C1 segment of cervical spinal cord (tissue), 14 donors: ENCODE results near the gene FBLN7.

ENCODE experiments used
- DNase-seq, 14 donors: peaks; one replicate each; lab custom pipeline; 2025; lab: John Stamatoyannopoulos, UW

The FBLN7 gene

DNA sequence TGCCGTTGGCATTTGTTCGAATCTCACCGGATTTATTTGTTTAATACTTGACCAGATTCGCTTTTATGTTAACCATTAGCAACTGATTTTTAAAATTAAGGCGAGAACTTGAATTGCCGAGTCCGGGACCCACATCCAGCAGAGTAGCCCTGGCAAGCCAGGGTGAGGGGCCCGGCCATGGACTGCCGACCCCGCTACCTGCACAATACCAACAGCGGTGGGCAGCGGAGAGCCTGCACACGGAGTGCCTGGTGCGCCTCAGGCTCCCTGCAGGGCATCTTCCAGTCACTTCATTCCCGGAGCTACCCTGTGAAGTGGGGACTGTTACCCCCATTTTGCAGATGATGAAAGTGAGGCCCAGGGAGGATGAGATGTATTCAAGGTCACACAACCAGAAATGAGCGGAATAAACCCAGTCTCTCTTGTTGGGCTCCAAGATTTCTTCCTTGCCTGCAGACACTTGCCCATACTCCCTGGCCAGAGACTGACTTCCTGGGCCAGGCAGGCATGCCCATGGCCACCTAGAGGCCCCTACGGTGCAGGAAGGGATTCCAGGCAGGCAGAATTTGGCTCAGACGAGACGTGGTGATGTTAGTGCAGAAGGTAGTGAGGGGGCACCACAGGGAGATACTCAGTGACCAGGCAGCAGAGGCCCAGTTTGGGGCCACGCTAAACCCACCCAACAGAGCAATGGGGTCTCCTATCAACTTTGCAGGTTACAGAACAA is 2.9 kb downstream of the FBLN7 start:
- no peak for DNase-seq

DNA sequence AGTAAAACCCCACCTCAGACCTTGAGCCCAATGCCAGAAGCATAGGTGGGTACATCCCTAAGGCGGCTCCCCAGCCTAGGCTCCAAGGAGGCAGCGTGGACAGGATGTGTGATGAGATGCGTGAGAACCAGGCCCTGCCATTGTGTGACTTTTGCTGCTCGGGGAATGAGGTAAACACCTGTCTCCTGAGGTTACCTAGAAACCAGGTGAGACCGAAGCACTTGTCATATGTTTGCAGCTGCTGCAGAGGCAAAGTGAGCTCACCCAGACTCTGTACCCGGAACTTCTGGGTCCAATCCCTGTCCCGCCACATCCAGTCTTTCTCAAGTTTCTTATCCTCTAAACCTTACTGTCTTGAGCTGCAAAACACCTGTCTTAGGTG is 3.4 kb downstream of the FBLN7 start:
- DNase-seq = no peak

DNA sequence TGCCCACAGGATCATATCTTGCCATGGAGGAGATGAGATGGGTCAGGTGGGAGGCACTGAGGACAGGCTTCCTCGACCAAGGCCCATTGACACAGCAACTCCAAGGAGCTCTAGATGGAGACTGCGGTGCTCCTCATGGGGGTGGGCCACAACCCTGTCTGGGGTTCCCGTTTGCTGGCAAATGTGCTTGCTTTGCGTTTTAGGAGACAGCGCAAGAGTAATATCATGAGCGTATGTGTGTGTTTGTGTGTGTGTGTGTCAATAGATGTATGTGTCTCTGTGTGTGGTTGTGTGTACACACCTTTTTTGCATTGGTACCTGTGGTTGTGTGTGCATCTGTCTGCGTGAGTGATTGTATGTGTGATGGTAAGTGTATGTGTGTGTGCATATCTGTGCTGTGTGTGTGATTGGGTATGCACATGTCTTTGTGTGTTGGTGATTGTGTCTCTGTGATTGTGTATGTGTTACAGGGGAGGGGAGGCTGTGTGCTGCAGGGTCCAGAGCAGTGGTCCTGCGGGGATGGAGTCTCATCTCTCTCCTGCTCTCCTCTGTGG is 4.4 kb downstream of the FBLN7 start:
- DNase-seq = no peak

DNA sequence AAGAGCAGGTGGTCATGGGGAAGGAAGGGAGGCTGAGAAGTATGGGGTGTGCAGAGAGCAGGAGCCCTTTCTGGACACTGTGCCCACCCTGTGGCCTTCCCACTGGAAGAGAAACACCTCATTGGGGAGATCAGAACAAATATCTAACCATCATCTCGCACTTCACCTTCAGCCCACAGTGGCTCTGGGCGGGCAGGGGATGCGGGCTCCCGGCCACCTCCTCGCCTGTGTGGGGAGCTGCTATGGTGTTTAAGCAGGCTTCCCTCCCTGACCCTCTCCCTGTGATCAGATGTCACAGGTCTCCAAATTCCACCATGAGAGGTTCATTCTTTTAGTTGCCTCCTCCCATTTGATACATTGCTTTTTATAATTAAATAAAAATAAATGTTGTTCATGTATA is 5.0 kb downstream of the FBLN7 start:
- DNase-seq = no peak

DNA sequence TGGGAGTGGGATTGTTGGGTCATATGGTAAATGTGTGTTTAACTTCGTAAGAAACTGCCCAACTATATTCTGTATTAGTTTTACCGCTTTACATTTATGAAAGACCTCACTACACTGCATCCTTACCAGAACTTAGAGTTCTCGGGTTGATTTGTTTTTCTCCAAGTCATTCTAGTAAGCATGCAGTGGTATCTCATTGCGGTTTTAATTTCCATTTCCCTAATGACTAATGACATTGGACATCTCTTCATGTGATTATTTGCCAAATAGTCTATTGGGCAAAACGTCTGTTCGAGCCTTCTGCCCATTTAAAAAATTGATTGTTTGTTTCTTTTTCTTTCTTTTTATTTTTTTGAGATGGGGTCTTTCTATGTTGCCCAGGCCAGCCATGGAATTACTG is 6.8 kb downstream of the FBLN7 start:
- DNase-seq = no peak

DNA sequence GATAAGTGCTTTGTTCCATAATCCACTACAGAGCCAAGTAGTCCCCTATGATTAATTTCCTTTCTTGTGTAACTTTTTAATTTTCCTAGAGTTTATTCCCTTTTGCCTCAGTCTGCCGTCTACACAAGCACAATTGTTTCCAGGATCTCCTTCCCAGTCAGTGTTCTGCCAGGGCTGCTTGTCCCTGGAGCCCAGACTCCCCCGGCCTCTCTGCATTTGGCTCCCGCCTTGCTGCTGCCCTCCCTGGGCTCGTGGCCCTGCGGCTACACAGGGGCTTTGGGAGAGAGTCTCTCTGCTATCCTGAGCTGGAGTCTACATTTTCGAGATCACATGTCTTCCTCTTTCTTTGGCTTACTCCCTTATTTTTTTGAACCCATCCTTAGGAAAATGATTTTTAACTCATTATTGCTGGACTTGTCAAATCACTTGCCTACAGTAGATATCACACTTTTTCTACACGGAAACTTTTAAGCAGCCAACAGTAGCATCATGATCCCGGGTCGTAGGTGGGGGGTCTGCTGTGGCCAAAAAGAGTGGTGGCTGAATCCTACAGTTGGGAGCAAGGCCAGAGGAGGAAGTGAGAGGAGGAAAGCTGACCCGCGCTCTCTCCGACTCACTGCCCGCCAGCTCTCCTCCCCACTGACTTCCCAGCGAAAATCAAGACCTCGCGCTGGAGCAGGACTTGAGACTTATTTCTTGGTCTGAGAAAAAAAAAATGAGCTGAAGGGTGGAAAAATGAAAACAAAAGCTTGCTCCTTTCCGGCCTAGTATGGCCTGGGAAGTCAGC is 9.4 kb downstream of the FBLN7 start:
- DNase-seq = no peak

DNA sequence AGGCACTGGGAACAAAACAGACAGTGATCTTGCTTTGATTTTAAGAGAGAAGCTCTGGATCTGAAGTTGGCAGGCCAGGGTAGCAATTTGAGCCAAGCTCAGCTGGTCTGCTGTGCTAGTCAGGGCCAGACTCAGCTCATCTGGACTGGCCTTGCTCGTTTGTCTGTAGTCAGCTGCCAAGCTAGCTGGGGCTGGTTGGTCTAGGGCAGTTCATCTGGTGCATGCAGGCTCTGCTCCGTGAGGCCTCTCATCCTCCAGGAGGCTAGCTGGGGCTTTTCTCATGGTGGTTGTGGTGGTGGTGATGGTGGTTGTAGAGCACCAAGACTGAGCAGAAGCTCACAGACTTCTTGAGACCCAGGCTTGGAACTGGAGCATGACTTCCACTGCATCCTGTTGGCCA is 10.3 kb downstream of the FBLN7 start:
- DNase-seq = no peak

DNA sequence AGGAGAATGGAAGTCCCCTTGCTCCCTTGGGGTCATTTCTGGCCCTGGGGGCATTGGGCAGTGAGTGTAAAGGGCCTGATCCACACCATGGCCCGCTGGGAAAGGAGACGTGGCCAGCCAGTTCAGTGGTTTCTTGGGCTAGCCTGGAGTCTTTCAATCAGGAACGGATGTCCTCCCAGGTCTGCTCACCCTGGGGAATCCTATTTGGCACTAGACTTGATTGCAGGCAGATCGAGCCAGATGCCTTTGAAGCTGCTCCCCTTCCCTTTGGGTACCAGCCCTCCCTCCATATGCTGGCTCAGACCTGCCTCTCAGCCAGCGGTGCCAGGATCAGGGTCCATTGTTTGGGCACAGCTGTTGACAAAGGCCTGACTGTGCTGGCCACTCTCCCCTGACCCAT is 11.0 kb downstream of the FBLN7 start:
- no peak for DNase-seq

DNA sequence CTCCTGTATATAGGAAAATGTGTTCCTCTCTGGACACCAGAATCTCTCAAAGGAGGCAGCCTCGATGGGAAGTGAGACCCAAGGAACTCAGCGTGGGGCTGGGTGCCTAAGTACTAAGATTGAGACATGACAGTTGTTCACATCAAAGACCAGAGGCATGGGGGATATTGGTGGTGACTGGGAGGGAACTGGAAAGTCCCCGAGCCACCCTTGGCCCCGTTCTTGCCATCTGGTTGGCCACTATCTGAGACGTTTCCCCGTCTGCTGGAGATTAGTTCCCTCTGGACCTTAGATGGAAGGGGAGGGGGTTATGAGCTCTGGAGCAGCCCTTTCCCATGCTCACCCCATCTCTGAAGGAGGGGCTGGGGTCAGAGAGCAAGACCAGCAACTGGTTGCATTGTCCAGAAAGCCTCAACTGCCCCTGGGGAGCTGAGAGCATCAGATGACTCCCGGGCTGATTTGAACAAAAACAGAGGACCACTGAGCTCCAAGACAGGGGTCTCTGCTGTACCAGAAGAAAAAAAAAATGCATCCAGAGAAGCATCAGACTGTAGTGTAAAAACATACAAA is 11.8 kb downstream of the FBLN7 start:
- no peak for DNase-seq

DNA sequence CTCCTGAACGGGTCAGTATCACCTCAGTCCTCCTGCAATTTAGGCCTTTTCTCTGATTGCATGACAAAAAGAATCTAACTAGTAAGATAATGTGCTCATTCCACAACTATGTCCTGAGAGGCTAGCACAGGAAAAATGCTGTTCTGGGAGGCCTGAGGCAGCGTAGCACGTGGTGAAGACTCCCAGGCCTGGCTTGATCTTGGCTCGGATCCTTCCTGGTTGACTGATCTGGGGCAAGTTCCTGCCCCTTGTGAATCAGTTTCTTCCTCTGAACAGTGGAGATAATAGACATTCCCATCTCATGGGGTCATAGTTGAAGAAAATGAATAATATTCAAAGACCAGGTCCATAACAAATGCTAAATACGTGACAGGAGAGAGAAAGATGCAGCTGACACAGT is 12.3 kb downstream of the FBLN7 start:
- no peak for DNase-seq

DNA sequence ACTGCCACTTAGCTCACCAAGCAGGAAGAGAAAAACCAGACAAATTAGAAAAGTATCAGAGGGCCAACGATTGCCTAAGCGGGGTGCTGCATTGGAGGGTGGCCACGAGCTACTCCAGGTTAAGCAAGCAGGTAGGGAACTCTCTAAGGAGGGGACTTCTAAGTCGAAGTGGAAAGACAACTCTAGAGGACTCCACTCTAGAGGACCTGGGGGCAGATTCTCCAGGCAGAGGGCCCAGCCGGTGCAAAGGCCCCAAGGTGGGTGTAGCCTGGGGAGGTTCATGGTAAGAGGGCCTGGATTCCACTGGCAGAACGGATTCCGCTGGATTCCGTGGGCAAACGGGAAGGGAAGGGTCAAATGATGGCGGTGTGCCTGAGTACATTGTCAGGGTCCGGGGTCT is 12.7 kb downstream of the FBLN7 start:
- no peak for DNase-seq

DNA sequence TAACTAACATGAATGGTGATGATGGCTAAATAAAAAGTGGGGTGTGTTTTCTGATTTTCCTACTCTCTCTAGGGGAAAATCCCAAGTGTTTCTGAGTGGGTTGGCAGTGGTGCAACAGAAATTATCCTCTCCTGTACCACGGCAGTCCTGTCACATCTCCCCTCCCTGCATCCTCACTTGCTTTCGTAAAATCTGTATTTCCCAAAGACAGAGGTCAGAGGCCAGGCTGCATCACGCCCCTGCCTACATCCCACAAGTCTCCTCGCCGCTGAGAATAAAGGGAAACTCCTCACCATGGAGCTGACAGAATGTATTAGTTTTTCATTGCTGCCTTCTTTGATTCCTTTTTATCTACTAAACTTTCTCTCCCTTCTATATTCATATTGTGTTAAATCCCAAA is 13.1 kb downstream of the FBLN7 start:
- no peak for DNase-seq

DNA sequence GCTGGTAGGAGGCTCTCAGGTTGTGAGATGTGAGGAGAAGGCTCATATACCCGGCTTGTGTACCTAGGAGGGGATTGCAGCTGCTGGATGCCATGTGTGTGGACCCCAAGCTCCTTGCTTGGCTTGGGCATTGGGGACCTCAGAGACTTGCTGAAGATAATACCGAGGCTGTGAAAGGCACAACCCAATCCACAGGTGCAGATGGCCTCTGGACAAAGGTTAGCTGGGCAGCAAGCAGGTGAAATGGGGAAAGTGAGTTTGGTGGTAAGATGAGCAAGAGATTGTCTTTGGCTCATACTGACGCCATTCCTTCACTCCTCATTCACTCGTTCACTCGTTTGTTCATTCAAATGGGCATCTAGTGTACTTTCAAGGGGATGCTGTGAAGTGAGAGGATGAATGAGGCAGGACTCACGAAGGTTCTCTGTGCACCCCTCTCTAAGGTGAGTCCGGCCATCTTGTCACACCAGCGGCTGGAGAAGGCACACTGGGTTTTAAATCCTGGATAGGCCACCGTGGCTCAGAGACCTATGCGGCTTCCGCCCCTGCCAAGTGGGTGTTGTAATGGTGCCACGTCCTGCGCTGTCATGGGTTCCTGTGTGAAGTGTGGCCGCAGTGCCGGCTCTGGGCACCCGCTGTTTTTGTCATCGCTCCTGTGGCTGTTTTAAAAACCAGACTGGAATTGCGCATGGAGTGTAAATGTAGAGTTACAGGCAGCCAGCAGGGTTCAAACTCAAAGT is 13.7 kb downstream of the FBLN7 start:
- no peak for DNase-seq

DNA sequence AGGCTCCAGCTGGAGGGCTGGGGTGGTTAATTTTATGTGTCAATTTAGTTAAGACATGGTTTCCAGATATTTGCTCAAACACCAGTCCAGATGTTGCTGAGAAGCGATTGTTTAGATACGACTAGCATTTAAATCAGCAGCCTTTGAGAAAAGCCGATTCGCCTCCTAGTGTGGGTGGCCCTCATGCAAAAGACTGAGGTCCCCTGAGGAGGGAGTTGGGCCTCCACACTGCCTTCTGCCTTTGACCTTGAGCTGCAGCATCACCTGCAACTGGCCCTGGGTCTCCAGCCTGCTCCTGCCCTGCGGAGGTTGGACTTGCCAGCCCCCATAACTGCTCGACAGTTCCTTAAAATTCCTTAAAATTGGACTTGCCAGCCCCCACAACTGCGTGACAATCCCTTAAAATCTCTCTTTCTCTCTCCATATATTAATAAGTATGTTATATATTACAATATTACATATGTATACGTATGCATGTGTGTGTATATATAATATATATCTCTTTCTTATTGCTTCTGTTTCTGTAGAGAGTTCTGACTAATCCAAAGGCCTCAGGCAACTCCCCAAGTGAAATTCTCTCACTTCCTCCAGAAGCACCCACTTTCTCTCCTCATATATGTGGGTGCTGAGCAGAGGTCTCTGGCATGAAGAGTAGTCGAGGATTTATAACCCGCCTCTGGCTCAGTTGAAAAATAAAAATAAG is 14.4 kb downstream of the FBLN7 start:
- DNase-seq = no peak

DNA sequence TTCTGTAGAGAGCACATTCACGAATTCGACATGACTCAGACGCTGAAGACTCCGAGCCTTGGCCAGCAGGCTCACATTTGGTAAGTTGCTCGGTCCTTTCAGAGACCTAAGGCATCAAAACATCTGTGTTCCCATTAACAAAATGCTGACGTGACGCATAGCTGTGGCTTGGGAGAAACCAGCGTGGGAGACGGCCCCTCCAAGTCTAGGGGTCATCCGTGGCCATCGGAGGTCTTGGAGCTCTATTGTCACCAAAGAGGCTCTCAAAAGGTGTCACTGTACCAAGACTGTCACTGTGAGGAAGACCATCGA is 14.9 kb downstream of the FBLN7 start:
- no peak for DNase-seq

DNA sequence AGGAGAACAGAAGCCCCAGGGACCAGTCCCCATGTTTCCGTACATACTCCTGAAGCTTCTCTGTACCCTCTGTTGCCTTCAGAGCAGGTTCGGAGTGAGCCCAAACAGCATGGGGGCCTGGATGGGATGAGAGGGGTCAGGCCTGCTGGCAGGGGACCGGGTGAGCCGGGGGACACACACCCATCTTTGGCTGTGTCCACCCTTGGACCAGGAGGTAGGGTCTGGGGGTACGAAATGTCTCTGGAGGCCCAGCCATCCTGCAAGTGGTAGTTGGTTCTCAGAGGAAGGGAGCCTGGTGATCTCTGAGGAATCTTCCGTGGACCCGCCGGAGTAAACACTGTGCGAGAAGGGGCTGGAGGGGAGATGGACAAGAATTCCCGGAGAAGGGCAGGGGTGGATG is 15.3 kb downstream of the FBLN7 start:
- no peak for DNase-seq

DNA sequence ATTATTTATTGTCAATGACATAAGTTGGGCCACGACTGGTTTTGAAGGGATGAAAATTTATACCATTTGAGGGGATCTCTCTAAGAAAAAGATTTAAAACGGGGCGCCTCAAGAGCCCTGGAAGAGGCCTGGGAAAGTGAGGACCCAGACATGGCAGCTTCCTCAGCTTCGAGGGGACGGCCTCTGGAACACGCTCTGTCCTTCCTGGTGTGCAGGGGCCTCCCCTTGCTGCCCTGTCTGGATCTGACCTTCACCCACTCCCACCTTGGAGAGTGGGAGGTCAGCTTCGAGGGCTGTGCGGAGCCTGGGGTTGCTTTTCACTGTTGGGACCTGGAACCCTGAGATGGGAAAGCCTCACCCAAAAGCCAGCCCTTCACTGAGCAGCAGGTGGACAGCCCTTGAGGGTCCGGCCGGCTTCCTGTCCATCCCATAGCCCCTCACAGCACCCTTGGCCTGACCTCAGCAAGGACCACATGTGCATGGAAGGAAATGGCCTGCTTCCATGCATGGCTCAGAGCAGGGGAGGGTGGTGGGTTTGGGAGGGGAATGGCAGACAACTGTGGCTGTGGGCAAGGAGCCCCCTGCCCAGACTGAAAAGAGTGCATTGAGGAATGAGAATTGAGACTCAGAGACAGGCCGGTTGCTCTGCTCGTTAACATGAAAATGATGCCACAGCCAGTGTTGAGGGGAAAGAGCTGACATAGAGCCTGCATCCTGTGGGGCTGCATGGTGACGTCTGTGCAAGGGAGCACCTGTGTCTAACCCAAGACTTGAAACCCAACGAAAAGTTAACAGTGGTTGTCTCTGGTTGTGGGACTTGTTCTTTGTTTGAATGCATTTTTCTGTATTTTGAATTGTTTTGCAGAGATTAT is 16.3 kb downstream of the FBLN7 start:
- no peak for DNase-seq

DNA sequence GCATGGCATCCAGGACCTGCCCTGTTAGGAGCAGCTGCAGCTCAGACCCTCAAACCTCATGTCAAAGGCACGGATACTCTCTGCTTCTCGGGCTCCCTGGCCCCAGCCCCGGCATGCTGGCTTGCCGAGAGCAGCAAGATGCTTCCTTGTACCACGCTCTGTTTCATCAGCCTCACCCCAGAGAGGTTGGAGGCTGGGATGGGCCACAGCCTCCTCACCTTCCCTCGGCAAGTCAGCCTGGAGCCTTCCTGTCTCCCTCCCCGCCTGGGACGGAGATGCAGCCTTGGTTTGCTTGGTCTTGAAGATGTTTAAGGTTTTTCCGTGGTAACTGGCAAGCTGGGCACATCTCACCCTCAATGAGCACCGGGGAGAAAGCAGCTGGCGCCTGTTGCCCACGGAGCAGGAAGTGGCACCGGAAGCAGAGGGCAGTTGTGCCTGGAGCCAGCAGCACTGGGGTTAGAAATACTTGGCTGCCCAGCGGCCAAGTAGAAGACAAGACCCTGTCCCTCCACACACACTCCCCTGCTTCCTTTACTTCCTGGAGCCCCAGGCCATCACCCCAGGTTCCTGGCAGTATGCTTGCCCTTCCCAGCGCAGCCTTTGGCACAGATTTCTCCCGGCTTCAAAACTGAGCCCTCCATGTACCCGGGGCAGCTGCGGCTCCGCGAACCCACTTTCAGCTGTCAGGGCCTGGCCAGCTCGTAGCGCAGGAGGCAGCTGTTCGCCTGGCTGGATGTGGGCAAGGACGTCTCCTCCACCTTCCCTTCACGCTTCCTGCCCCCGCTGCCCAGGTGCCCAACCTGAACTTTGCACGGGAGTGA is 17.4 kb downstream of the FBLN7 start:
- DNase-seq = no peak

DNA sequence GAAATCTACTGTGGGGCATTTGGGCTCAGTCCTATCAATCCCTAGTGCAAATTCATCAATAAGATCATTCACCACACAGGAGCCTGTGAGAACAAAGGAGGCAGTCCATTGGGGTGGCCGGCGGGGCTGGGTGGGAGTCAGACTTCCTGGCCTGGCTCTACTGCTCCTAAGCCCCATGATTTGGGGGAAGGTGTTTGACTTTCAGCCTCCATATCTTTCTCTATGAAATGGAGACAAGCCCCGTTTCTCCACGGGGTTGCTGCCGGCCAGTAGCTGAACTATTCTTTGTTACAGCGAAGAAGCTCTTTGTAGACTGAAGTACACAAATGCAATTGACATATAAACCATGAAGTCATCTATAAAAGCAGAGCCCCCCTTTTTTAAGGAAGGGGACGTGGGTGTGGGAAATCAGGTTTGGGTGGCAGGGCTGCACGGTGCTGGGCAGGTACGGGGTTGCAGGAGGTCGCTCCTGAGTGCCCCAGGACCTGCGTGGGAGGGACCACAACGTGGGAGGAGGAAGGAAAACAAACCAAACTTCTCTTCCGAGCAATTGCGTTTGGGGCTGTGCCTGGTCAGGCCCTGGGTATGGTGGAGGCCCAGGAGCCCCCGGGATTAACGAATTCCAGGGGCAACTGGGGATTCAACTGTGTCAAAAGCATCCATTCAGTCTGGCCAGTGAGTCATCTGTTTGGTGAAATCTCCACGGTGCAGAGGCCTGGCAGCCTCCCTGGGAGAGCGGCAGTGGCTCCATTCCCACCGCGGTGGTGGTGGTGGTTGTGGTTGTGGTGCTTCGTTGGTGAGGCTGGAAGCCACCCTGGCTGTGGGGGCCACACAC is 18.2 kb downstream of the FBLN7 start:
- no peak for DNase-seq
